Parathyroid adenoma (tissue), 2 donors: ENCODE measurements around the gene NOB1.

Source experiments
- H2AFZ ChIP-seq: fragments of 300-600 bp; sonication (generic); one replicate; pipeline ENCODE4 v1.7.0; 2017; ENCODE audit warnings: antibody characterized with exemption, mild to moderate bottlenecking
- H3K27ac ChIP-seq: fragments of 300-600 bp; sonication (generic); one replicate; pipeline ENCODE4 v1.7.0; 2017
- H3K27me3 ChIP-seq: fragments of 300-600 bp; sonication (generic); one replicate; pipeline ENCODE4 v1.7.0; 2017; ENCODE audit warnings: low read length; ENCODE audit not compliant: control insufficient read depth, insufficient read depth
- H3K36me3 ChIP-seq: fragments of 300-600 bp; sonication (generic); one replicate; pipeline ENCODE4 v1.7.0; 2017; ENCODE audit warnings: low read length; ENCODE audit not compliant: control insufficient read depth, insufficient read depth
- H3K4me1 ChIP-seq: fragments of 300-600 bp; sonication (generic); one replicate; pipeline ENCODE4 v1.7.0; 2017; ENCODE audit warnings: control low read depth
- H3K4me2 ChIP-seq: fragments of 300-600 bp; sonication (generic); one replicate; pipeline ENCODE4 v1.7.0; 2017; ENCODE audit warnings: low read length
- H3K4me3 ChIP-seq: fragments of 300-600 bp; sonication (generic); one replicate; pipeline ENCODE4 v1.7.0; 2017; ENCODE audit warnings: low read depth, low read length
- H3K79me2 ChIP-seq: fragments of 300-600 bp; sonication (generic); one replicate; pipeline ENCODE4 v1.7.0; 2017; ENCODE audit warnings: control low read depth
- H3K9ac ChIP-seq: fragments of 300-600 bp; sonication (generic); one replicate; pipeline ENCODE4 v1.7.0; 2017; ENCODE audit warnings: mild to moderate bottlenecking
- H3K9me3 ChIP-seq: fragments of 300-600 bp; sonication (generic); one replicate; pipeline ENCODE4 v1.7.0; 2017; ENCODE audit warnings: low read length; ENCODE audit not compliant: control insufficient read depth
- TF ChIP-seq, protein P1 (sequence below): fragments of 300-600 bp; sonication (generic); IDR thresholded peaks from one replicate; pipeline ENCODE4 v1.7.0; 2017; ENCODE audit warnings: antibody characterized with exemption, mild to moderate bottlenecking
- donor health status: primary hyperparathyroidism.

NOB1 gene

DNA sequence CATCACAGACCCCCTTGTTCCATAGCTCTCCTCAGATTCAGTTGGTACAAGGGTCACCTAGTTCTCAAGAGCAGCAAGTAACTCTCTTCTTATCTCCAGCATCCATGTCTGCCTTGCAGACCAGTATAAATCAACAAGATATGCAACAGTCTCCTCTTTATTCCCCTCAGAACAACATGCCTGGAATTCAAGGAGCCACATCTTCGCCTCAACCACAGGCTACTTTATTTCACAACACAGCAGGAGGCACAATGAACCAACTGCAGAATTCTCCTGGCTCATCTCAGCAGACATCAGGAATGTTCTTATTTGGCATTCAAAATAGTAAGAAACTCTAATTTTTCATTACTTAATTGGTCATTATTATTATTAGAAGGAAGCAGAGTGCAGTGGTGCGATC, 60.8 kb downstream of the NOB1 start:
- H3K27me3 ChIP-seq, result no peaks in the 10 kb centered on the region
- peaks cover 2% of the 10 kb centered on the region for H3K79me2 ChIP-seq
- H3K4me3 ChIP-seq, result no peak overlapping the region
- TF ChIP-seq, protein P1, sequence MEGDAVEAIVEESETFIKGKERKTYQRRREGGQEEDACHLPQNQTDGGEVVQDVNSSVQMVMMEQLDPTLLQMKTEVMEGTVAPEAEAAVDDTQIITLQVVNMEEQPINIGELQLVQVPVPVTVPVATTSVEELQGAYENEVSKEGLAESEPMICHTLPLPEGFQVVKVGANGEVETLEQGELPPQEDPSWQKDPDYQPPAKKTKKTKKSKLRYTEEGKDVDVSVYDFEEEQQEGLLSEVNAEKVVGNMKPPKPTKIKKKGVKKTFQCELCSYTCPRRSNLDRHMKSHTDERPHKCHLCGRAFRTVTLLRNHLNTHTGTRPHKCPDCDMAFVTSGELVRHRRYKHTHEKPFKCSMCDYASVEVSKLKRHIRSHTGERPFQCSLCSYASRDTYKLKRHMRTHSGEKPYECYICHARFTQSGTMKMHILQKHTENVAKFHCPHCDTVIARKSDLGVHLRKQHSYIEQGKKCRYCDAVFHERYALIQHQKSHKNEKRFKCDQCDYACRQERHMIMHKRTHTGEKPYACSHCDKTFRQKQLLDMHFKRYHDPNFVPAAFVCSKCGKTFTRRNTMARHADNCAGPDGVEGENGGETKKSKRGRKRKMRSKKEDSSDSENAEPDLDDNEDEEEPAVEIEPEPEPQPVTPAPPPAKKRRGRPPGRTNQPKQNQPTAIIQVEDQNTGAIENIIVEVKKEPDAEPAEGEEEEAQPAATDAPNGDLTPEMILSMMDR, result no peak
- H3K27ac ChIP-seq, result no peak overlapping the region
- no peaks in the 10 kb centered on the region for H3K36me3 ChIP-seq
- H2AFZ ChIP-seq, result no peak overlapping the region
- no peak overlapping the region for H3K4me2 ChIP-seq
- H3K9ac ChIP-seq, result no peak overlapping the region
- no peaks in the 10 kb centered on the region for H3K9me3 ChIP-seq
- H3K4me1 ChIP-seq, result no peaks in the 10 kb centered on the region

- no peaks in the 10 kb centered on the region for H3K4me1 ChIP-seq
- TF ChIP-seq, protein P1, result no peak
- no peak overlapping the region for H3K4me3 ChIP-seq
Measured at GRCh38 chr16:69691980-69692911, 62.5 kb downstream of the NOB1 start.

More at GRCh38 chr16:69691980-69692911, 62.5 kb downstream of the NOB1 start:
- Histone ChIP-seq H3K27me3 (no peaks in the 10 kb centered on the region), H2AFZ (no peak overlapping the region), H3K9ac (no peak overlapping the region), H3K4me2 (no peak overlapping the region), H3K36me3 (no peaks in the 10 kb centered on the region), H3K79me2 (no peaks in the 10 kb centered on the region), H3K27ac (no peak overlapping the region), H3K9me3 (no peaks in the 10 kb centered on the region)
